HFF-Myc (cell line): ENCODE data around the gene SEMA5A.
A peak's percentile ranks its signal among the peaks of the same experiment; 100 is the strongest.

Source experiments
- DNase-seq: peaks from one replicate; pipeline ENCODE4 v3.0.0-alpha.2; 2011; ENCODE audit warnings: low read depth; ENCODE audit errors: extremely low read depth
- H3K4me3 ChIP-seq: replicated peaks from 2 replicates; pipeline ENCODE4 v1.5.1; 2011; ENCODE audit warnings: low read depth, mild to moderate bottlenecking, control low read depth, low read length
- TF ChIP-seq, protein P1 (sequence below): IDR thresholded peaks from 2 replicates; pipeline ENCODE4 v1.5.1; 2012; ENCODE audit warnings: mild to moderate bottlenecking, low read depth, low read length, control low read depth; ENCODE audit errors: missing control alignments

SEMA5A gene

DNA sequence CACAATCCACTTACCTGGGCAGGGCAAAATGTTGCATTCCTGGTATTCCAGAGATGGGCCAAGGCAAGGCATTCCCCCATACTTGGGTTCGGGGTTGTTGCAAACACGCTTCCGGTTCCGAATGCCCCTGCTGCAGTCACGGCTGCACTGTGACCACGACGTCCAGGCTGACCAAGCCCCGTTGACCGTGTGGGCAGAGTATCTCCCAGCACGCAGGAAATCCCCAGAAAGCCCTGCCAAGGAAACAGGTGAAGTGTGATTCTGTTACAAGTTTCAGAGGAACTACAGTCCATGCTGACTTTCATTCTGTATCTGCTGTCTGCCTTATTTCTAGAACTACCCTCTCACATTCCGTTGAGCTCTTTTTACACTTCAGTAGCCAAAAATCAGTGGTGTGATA, 483.0 kb downstream of the SEMA5A start:
- no peak overlapping the region for H3K4me3 ChIP-seq
- TF ChIP-seq, protein P1, sequence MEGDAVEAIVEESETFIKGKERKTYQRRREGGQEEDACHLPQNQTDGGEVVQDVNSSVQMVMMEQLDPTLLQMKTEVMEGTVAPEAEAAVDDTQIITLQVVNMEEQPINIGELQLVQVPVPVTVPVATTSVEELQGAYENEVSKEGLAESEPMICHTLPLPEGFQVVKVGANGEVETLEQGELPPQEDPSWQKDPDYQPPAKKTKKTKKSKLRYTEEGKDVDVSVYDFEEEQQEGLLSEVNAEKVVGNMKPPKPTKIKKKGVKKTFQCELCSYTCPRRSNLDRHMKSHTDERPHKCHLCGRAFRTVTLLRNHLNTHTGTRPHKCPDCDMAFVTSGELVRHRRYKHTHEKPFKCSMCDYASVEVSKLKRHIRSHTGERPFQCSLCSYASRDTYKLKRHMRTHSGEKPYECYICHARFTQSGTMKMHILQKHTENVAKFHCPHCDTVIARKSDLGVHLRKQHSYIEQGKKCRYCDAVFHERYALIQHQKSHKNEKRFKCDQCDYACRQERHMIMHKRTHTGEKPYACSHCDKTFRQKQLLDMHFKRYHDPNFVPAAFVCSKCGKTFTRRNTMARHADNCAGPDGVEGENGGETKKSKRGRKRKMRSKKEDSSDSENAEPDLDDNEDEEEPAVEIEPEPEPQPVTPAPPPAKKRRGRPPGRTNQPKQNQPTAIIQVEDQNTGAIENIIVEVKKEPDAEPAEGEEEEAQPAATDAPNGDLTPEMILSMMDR, result no peak
- DNase-seq, result no peak

GRCh38 chr5:9059920-9060691, 485.8 kb downstream of the SEMA5A start:
- TF ChIP-seq, protein P1, result no peak
- H3K4me3 ChIP-seq, result no peak overlapping the region
- DNase-seq, result peak; percentile 76

DNA sequence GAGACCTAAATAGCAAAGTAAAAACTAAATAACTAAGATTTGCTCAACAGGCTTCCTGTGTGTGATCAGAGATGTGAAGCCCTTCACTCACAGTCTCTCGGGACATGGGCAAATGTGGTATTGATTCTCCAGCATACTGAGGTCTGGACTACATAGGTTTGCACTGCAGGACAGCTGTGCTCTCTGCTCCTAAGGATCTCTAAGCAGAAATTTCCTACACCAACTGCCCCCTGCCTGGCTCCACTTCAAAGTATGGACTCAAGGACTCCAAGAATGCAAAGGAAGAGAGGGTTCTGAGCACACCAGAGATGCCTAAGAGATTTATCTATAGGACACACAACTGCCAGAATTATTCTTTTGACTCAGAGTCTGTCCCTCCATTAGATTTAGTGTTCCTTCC, 487.2 kb downstream of the SEMA5A start:
- TF ChIP-seq, protein P1, result no peak
- no peak for DNase-seq
- no peak overlapping the region for H3K4me3 ChIP-seq

- TF ChIP-seq, protein P1, result no peak
- DNase-seq, result no peak
- no peak overlapping the region for H3K4me3 ChIP-seq
Observed at GRCh38 chr5:9058161-9058560, 487.7 kb downstream of the SEMA5A start.

DNA sequence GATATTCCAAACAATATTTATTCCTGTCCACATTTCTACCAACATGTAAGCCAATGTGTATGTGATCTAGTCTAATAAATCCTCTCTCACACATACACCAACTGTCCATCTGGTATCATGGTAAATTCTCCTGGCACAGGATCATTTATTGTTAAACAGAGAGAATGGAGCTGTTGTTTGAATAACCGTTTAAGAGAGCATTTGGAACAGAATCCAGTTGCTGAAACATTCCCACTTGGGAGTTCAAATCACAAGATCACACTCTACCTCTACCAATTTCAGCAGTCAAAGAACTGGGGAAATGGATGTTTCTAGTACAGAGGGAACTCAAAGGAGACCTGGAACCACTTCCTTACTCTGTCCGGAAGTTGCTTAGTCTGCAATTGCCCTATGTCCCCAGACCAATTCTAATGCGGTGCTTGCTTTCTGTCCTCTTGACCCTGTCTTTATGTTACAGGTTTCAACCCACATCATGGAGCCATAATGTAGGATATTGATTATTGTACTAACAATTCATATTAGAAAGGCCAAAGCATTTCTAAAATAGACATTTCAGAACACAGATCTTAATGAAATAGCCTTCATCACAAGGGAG, 488.4 kb downstream of the SEMA5A start:
- H3K4me3 ChIP-seq, result no peak overlapping the region
- no peak for DNase-seq
- TF ChIP-seq, protein P1, result no peak

DNA sequence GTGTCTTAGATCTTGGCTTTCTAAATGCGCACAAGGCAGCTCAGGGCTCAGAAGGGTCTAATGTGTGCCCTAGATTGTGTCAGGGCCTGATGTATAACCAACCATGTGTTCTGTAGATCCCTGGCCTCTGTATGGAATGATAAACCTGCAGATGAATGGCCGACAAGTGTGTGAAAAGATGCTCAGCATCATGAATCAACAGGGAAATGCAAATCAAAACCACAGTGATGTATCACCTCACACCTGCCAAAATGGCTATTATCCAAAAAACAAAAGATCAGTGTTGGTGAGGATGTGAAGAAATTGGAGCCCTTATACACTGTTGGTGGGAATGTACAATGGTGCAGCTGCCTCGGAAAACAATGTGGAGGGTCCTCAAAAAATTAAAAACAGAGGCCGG, 489.8 kb downstream of the SEMA5A start:
- TF ChIP-seq, protein P1, result no peak
- no peak for DNase-seq
- no peak overlapping the region for H3K4me3 ChIP-seq
